COLO668 (cell line): ENCODE results near the gene SULT1E1.

Experiments used
- DNase-seq: peaks from one replicate; lab custom pipeline; 2025; ENCODE audit not compliant: unreplicated experiment; lab: John Stamatoyannopoulos, UW

The SULT1E1 gene

GRCh38 chr4:69800599-69800998, 59.3 kb downstream of the SULT1E1 start:
- DNase-seq: no peak

GRCh38 chr4:69799337-69799736, 60.6 kb downstream of the SULT1E1 start:
- DNase-seq: no peak

GRCh38 chr4:69793732-69794131, 66.2 kb downstream of the SULT1E1 start:
- no peak for DNase-seq
